SK-N-SH (cell line): ENCODE data around the gene NSA2. TPM values are rescaled to one million over a fixed set of nuclear protein-coding genes. Genes with fewer than 3 reads are reported as not detected.
"Not testable (repeated sequence)": the region's sequence is repeated elsewhere in the genome, so short reads cannot be mapped to it uniquely, and the experiment has no call there.

ENCODE experiments used
- CTCF ChIA-PET: fragments of 300-600, 350-600 bp; formaldehyde crosslinking; extraction: SDS; loops from one replicate; lab custom pipeline; 2021; lab: Yijun Ruan, JAX
- POLR2A ChIA-PET: fragments of 350-600 bp; sonication (Branson Sonifier 250); formaldehyde crosslinking; extraction: SDS; loops from one replicate; lab custom pipeline; 2020; ENCODE audit warnings: antibody characterized with exemption, inconsistent platforms; lab: Yijun Ruan, JAX
- DNase-seq: peaks from one replicate; pipeline ENCODE4 v3.0.0; 2012
- H2AFZ ChIP-seq: fragments of 200-600 bp; sonication (generic); 2 replicates; pipeline ENCODE4 v1.8.1; 2016; ENCODE audit warnings: antibody characterized with exemption, mild to moderate bottlenecking, low read depth
- H3F3A ChIP-seq: fragments of 200-600 bp; sonication (generic); replicated peaks from 2 replicates; pipeline ENCODE3; 2016; ENCODE audit warnings: antibody characterized with exemption, mild to moderate bottlenecking; ENCODE audit not compliant: insufficient read depth
- H3K27ac ChIP-seq, 2 experiments: fragments of 200-500 bp in 1 of 2; fragments of 200-600 bp in 1 of 2; sonication (Bioruptor generic) in 1 of 2; sonication (generic), shearing (Covaris generic) in 1 of 2; 2 replicates each; pipeline versions ENCODE4 v1.5.1 to v1.6.1; 2014 to 2016; ENCODE audit warnings: low read depth in 2 of 2, inconsistent platforms in 1 of 2, low read length in 1 of 2, mild to moderate bottlenecking in 1 of 2, mixed read lengths in 1 of 2
- H3K27me3 ChIP-seq: fragments of 200-600 bp; sonication (generic), shearing (Covaris generic); 2 replicates; pipeline ENCODE4 v1.6.1; 2016; ENCODE audit warnings: mixed run types; ENCODE audit not compliant: insufficient read depth
- H3K36me3 ChIP-seq, 2 experiments: fragments of 200-500 bp in 1 of 2; fragments of 200-600 bp in 1 of 2; sonication (Bioruptor generic) in 1 of 2; sonication (generic) in 1 of 2; replicated peaks in 1 of 2; 2 replicates each; pipeline versions ENCODE3 to v1.5.1; 2014 to 2016; ENCODE audit warnings: low read length in 1 of 2, mild to moderate bottlenecking in 1 of 2; ENCODE audit not compliant: insufficient read depth in 2 of 2, control insufficient read depth in 1 of 2
- H3K4me1 ChIP-seq, 2 experiments: fragments of 200-500 bp in 1 of 2; fragments of 200-600 bp in 1 of 2; sonication (Bioruptor generic) in 1 of 2; sonication (generic), shearing (Covaris generic) in 1 of 2; 2 replicates each; pipeline versions ENCODE4 v1.5.1 to v1.6.1; 2014 to 2016; ENCODE audit warnings: low read depth in 1 of 2, low read length in 1 of 2, mixed run types in 1 of 2; ENCODE audit not compliant: insufficient read depth in 2 of 2, control insufficient read depth in 1 of 2
- H3K4me2 ChIP-seq: fragments of 200-600 bp; sonication (generic), shearing (Covaris generic); 2 replicates; pipeline ENCODE4 v1.6.1; 2017; ENCODE audit warnings: mixed run types
- H3K4me3 ChIP-seq, 2 experiments: fragments of 200-500 bp in 1 of 2; fragments of 200-600 bp in 1 of 2; sonication (Bioruptor generic) in 1 of 2; sonication (generic), shearing (Covaris generic) in 1 of 2; 2 replicates each; pipeline versions ENCODE4 v1.5.1 to v1.8.1; 2014 to 2016; ENCODE audit warnings: low read depth in 2 of 2, inconsistent platforms in 1 of 2, low read length in 1 of 2, mild to moderate bottlenecking in 1 of 2, mixed read lengths in 1 of 2, moderate library complexity in 1 of 2
- H3K79me2 ChIP-seq: fragments of 200-600 bp; sonication (generic); 2 replicates; pipeline ENCODE4 v1.8.1; 2017; ENCODE audit warnings: mild to moderate bottlenecking; ENCODE audit not compliant: insufficient read depth
- H3K9ac ChIP-seq: fragments of 200-600 bp; sonication (generic); 2 replicates; pipeline ENCODE4 v1.6.1; 2017; ENCODE audit warnings: mixed run types
- H3K9me2 ChIP-seq: fragments of 200-600 bp; sonication (generic); 2 replicates; pipeline ENCODE4 v1.6.1; 2017; ENCODE audit warnings: mixed run types
- H3K9me3 ChIP-seq: fragments of 200-600 bp; sonication (generic); 2 replicates; pipeline ENCODE4 v1.6.1; 2017; ENCODE audit warnings: mixed run types, mild to moderate bottlenecking, moderate library complexity
- H4K20me1 ChIP-seq: fragments of 200-600 bp; sonication (generic); 2 replicates; pipeline ENCODE4 v1.6.1; 2017; ENCODE audit warnings: mild to moderate bottlenecking, mixed run types; ENCODE audit not compliant: insufficient read depth
- EP300 ChIP-seq, 2 experiments: IDR thresholded peaks; 2 replicates each; pipeline versions ENCODE4 v1.4.0 to v1.6.1; 2012; ENCODE audit warnings: borderline replicate concordance in 1 of 2, low read depth in 1 of 2, low read length in 1 of 2
- EZH2phosphoT487 ChIP-seq: fragments of 200-600 bp; sonication (generic); IDR thresholded peaks from 2 replicates; pipeline ENCODE4 v1.6.1; 2017; ENCODE audit warnings: low read depth, mixed run types, mild to moderate bottlenecking, antibody characterized with exemption, moderate library complexity, borderline replicate concordance
- FOXM1 ChIP-seq: IDR thresholded peaks from 2 replicates; pipeline ENCODE4 v1.4.0; 2012; ENCODE audit warnings: low read depth, mild to moderate bottlenecking
- GATA2 ChIP-seq: sonication (generic); formaldehyde crosslinking; IDR thresholded peaks from 2 replicates; pipeline ENCODE4 v1.5.0; 2020; ENCODE audit warnings: mild to moderate bottlenecking, missing genetic modification reagents
- MEF2A ChIP-seq: IDR thresholded peaks from 2 replicates; pipeline ENCODE4 v1.4.0; 2012; ENCODE audit warnings: low read depth, borderline replicate concordance
- MXI1 ChIP-seq: IDR thresholded peaks from 2 replicates; pipeline ENCODE4 v1.6.1; 2012; ENCODE audit warnings: mild to moderate bottlenecking, low read depth, low read length, improper control_type of control experiment
- NRF1 ChIP-seq: IDR thresholded peaks from 2 replicates; pipeline ENCODE4 v1.6.1; 2012; ENCODE audit warnings: low read depth, mild to moderate bottlenecking, low read length
- POLR2AphosphoS5 ChIP-seq: IDR thresholded peaks from 2 replicates; pipeline ENCODE4 v1.6.1; 2012; ENCODE audit warnings: low read depth, low read length
- RXRA ChIP-seq: IDR thresholded peaks from 2 replicates; pipeline ENCODE4 v1.4.0; 2012; ENCODE audit warnings: low read depth, mild to moderate bottlenecking, borderline replicate concordance
- TCF12 ChIP-seq: IDR thresholded peaks from 2 replicates; pipeline ENCODE4 v1.4.0; 2012
- TEAD4 ChIP-seq: IDR thresholded peaks from 2 replicates; pipeline ENCODE4 v1.4.0; 2012; ENCODE audit warnings: mild to moderate bottlenecking, borderline replicate concordance; ENCODE audit not compliant: insufficient read depth
- USF1 ChIP-seq: IDR thresholded peaks from 2 replicates; pipeline ENCODE4 v1.4.0; 2012; ENCODE audit warnings: low read depth, borderline replicate concordance
- USF2 ChIP-seq: fragments of 150-350 bp; IDR thresholded peaks from 2 replicates; pipeline ENCODE4 v1.6.1; 2017; ENCODE audit warnings: antibody characterized with exemption, low read length, low read depth, borderline replicate concordance
- YY1 ChIP-seq: IDR thresholded peaks from 2 replicates; pipeline ENCODE4 v1.4.0; 2012; ENCODE audit warnings: low read depth, mild to moderate bottlenecking
- WGBS: methylation state at CpG from one replicate; pipeline ENCODE4 v1.1.6; 2017; ENCODE audit warnings: low lambda C conversion rate; 5-methylcytosine and 5-hydroxymethylcytosine counted together
- polyA plus RNA-seq, 3 experiments: library from polyadenylated mRNA; depleted of rRNA; stranded (reverse); fragments of >200 nt; gene quantifications; 2 replicates each; pipeline ENCODE4 v1.2.3, GENCODE V29; 2012
- TF ChIP-seq, protein P1 (sequence below): IDR thresholded peaks from 2 replicates; pipeline ENCODE4; 2012
- TF ChIP-seq, protein P2 (sequence below): fragments of 150-350 bp; IDR thresholded peaks from 2 replicates; pipeline ENCODE4 v1.6.1; 2016; ENCODE audit warnings: mild to moderate bottlenecking, low read depth, low read length

The NSA2 gene
- polyA plus RNA-seq, 1 of the 3 experiments (the other 2 are of a cell fraction): 81.0 TPM

GRCh38 chr5:74787424-74787823, 20.4 kb downstream of the NSA2 start:
- DNase-seq: no peak
- CTCF ChIA-PET: no interaction called here
- Histone ChIP-seq H2AFZ (no peak overlapping the region), H3K27ac (no peak overlapping the region), H3K4me2 (no peak overlapping the region), H3K9ac (no peak overlapping the region), H3K9me2 (no peaks in the 10 kb centered on the region), H3F3A (no peaks in the 10 kb centered on the region), H3K9me3 (no peaks in the 10 kb centered on the region), H3K36me3 (peaks cover 0 to 9% of the 10 kb centered on the region in 2 experiments), H3K4me3 (no peak overlapping the region; a peak in 1 of 4 replicates), H4K20me1 (no peaks in the 10 kb centered on the region), H3K79me2 (no peaks in the 10 kb centered on the region), H3K4me1 (no peaks in the 10 kb centered on the region), H3K27me3 (no peaks in the 10 kb centered on the region)
- TF ChIP-seq USF2 (no peak), POLR2AphosphoS5 (no peak), EZH2phosphoT487 (no peak), MXI1 (no peak), USF1 (no peak), TCF12 (no peak), YY1 (no peak), NRF1 (no peak), EP300 (IDR thresholded peaks at IDR 0.05; ENCODE audit: borderline replicate concordance in 1 of 2, low read depth in 1 of 2, low read length in 1 of 2) (no peak), MEF2A (no peak), FOXM1 (no peak), GATA2 (CRISPR knock-in tag) (no peak), TEAD4 (no peak), RXRA (no peak)
- TF ChIP-seq, protein P1, sequence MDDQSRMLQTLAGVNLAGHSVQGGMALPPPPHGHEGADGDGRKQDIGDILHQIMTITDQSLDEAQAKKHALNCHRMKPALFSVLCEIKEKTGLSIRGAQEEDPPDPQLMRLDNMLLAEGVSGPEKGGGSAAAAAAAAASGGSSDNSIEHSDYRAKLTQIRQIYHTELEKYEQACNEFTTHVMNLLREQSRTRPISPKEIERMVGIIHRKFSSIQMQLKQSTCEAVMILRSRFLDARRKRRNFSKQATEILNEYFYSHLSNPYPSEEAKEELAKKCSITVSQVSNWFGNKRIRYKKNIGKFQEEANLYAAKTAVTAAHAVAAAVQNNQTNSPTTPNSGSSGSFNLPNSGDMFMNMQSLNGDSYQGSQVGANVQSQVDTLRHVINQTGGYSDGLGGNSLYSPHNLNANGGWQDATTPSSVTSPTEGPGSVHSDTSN: no peak
- TF ChIP-seq, protein P2, sequence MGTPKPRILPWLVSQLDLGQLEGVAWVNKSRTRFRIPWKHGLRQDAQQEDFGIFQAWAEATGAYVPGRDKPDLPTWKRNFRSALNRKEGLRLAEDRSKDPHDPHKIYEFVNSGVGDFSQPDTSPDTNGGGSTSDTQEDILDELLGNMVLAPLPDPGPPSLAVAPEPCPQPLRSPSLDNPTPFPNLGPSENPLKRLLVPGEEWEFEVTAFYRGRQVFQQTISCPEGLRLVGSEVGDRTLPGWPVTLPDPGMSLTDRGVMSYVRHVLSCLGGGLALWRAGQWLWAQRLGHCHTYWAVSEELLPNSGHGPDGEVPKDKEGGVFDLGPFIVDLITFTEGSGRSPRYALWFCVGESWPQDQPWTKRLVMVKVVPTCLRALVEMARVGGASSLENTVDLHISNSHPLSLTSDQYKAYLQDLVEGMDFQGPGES: no peak
- WGBS: 94% methylated on average over 6 of the region's 6 CpGs
- POLR2A ChIA-PET: no interaction called here

GRCh38 chr5:74791669-74792068, 24.6 kb downstream of the NSA2 start:
- POLR2A ChIA-PET, CTCF ChIA-PET, H3K9me3 ChIP-seq, H3K4me1 ChIP-seq, DNase-seq, H3K27ac ChIP-seq, H3K79me2 ChIP-seq, H3K4me2 ChIP-seq, H4K20me1 ChIP-seq, H3F3A ChIP-seq, H3K9me2 ChIP-seq, H3K9ac ChIP-seq, H3K36me3 ChIP-seq, H2AFZ ChIP-seq, H3K27me3 ChIP-seq, H3K4me3 ChIP-seq: not testable (repeated sequence)
- WGBS: 90% methylated on average over 3 of the region's 3 CpGs
